Astrocyte of the cerebellum (primary cell): ENCODE measurements around the gene GNG5.
"Not testable (repeated sequence)": the region's sequence is repeated elsewhere in the genome, so short reads cannot be mapped to it uniquely, and the experiment has no call there.

Experiments used
- DNase-seq: peaks from one replicate; pipeline ENCODE4 v3.0.0-alpha.2; 2011; ENCODE audit warnings: low read depth
- H3K4me3 ChIP-seq: 2 replicates; pipeline ENCODE4 v1.5.1; 2011; ENCODE audit warnings: mild to moderate bottlenecking, low read depth, low read length, moderate library complexity
- CTCF ChIP-seq: IDR thresholded peaks from 2 replicates; pipeline ENCODE4 v1.5.1; 2012; ENCODE audit warnings: low read length, low read depth, moderate library complexity, mild to moderate bottlenecking; ENCODE audit errors: missing control alignments
- in situ Hi-C: cut with HindIII; loops from 2 replicates; pipeline ENCODE4 v1.10.0; 2017; ENCODE audit warnings: low sequenced_read_pairs

The GNG5 gene

GRCh38 chr1:84525779-84526178 lies 19.4 kb upstream of the GNG5 start:
- in situ Hi-C loops = no loop called here
- H3K4me3 ChIP-seq = no peak overlapping the region
- TF ChIP-seq CTCF = no peak
- no peak for DNase-seq

GRCh38 chr1:84524590-84524989 lies 18.2 kb upstream of the GNG5 start:
- no peak for TF ChIP-seq CTCF
- H3K4me3 ChIP-seq = no peak overlapping the region
- DNase-seq = no peak
- in situ Hi-C loops = no loop called here

GRCh38 chr1:84510668-84511067 lies 4.3 kb upstream of the GNG5 start:
- no peak for TF ChIP-seq CTCF
- H3K4me3 ChIP-seq = no peak overlapping the region
- DNase-seq = no peak
- in situ Hi-C loops = no loop called here

- in situ Hi-C loops = no loop called here
- no peak for DNase-seq
- TF ChIP-seq CTCF = no peak
- no peak overlapping the region for H3K4me3 ChIP-seq
These were observed 3.8 kb upstream of the GNG5 start for GRCh38 chr1:84510165-84510564.

- DNase-seq = no peak
- in situ Hi-C loops = no loop called here
- H3K4me3 ChIP-seq = no peak overlapping the region
- TF ChIP-seq CTCF = no peak
These were observed 2.6 kb upstream of the GNG5 start for GRCh38 chr1:84509029-84509428.

- in situ Hi-C loops = no loop called here
These were observed 2.1 kb upstream of the GNG5 start for GRCh38 chr1:84508510-84508909.

GRCh38 chr1:84507887-84508286 lies 1.5 kb upstream of the GNG5 start:
- H3K4me3 ChIP-seq, in situ Hi-C loops, DNase-seq: not testable (repeated sequence)

More at GRCh38 chr1:84508510-84508909, 2.1 kb upstream of the GNG5 start:
- TF ChIP-seq CTCF = no peak
- no peak overlapping the region for H3K4me3 ChIP-seq
- DNase-seq = no peak
